OCI-LY3 (cell line): ENCODE measurements around the gene HOXD8.

ENCODE experiments used
- H2AFZ ChIP-seq: fragments of 200-600, 300-600 bp; shearing (Covaris generic); 2 replicates; pipeline ENCODE4 v1.6.0; 2014; ENCODE audit warnings: antibody characterized with exemption, low read depth, low read length
- H3K27ac ChIP-seq: fragments of 200-600, 300-600 bp; sonication (generic); 2 replicates; pipeline ENCODE4 v1.5.1; 2014; ENCODE audit warnings: mild to moderate bottlenecking, low read length, moderate library complexity, mixed read lengths
- H3K27me3 ChIP-seq: fragments of 200-600, 300-600 bp; sonication (generic); 2 replicates; pipeline ENCODE4 v1.6.1; 2014; ENCODE audit warnings: low read depth, low read length, mixed read lengths
- H3K36me3 ChIP-seq: fragments of 200-600, 300-600 bp; sonication (generic); replicated peaks from 2 replicates; pipeline ENCODE3; 2014; ENCODE audit warnings: low read depth, low read length, mixed read lengths
- H3K4me1 ChIP-seq: fragments of 300-600, 200-600 bp; sonication (generic); 2 replicates; pipeline ENCODE4 v1.6.1; 2014; ENCODE audit warnings: low read length, mixed read lengths
- H3K4me2 ChIP-seq: fragments of 200-600, 300-600 bp; sonication (generic); 2 replicates; pipeline ENCODE4 v1.6.1; 2014; ENCODE audit warnings: low read length, mixed read lengths
- H3K4me3 ChIP-seq: fragments of 300-600, 200-600 bp; sonication (generic); 2 replicates; pipeline ENCODE4 v1.5.1; 2014; ENCODE audit warnings: antibody characterized with exemption, mild to moderate bottlenecking, low read length, moderate library complexity
- H3K79me2 ChIP-seq: fragments of 300-600, 200-600 bp; shearing (Covaris generic); 2 replicates; pipeline ENCODE4 v1.6.1; 2014; ENCODE audit warnings: mild to moderate bottlenecking, low read length, mixed read lengths
- H3K9ac ChIP-seq: fragments of 300-600, 200-600 bp; shearing (Covaris generic); 2 replicates; pipeline ENCODE4 v1.6.0; 2014; ENCODE audit warnings: mild to moderate bottlenecking, low read length, moderate library complexity
- H3K9me3 ChIP-seq: fragments of 200-600, 300-600 bp; shearing (Covaris generic); 2 replicates; pipeline ENCODE4 v1.6.1; 2014; ENCODE audit warnings: low read length, mixed read lengths; ENCODE audit not compliant: insufficient read depth
- H4K20me1 ChIP-seq: fragments of 200-600, 300-600 bp; sonication (generic); 2 replicates; pipeline ENCODE4 v1.6.1; 2016; ENCODE audit warnings: low read length, mixed read lengths; ENCODE audit not compliant: insufficient read depth
- CTCF ChIP-seq: fragments of 200-600, 300-600 bp; sonication (generic); IDR thresholded peaks from 2 replicates; pipeline ENCODE4 v1.5.1; 2014; ENCODE audit warnings: antibody characterized with exemption, low read length, low read depth
- EZH2phosphoT487 ChIP-seq: fragments of 200-600 bp; shearing (Covaris generic); IDR thresholded peaks from 2 replicates; pipeline ENCODE4 v1.6.1; 2018; ENCODE audit warnings: antibody characterized with exemption, mixed run types, low read depth

Gene HOXD8

GRCh38 chr2:176101842-176102241 is 27.7 kb upstream of the HOXD8 start:
- H3K27ac ChIP-seq: no peak overlapping the region
- TF ChIP-seq CTCF: no peak
- no peak for TF ChIP-seq EZH2phosphoT487
- no peaks in the 10 kb centered on the region for H3K79me2 ChIP-seq
- no peaks in the 10 kb centered on the region for H4K20me1 ChIP-seq
- H3K4me1 ChIP-seq: peaks cover 16% of the 10 kb centered on the region
- H3K9me3 ChIP-seq: no peaks in the 10 kb centered on the region
- no peak overlapping the region for H2AFZ ChIP-seq
- no peaks in the 10 kb centered on the region for H3K36me3 ChIP-seq
- no peak overlapping the region for H3K4me3 ChIP-seq
- no peak overlapping the region for H3K9ac ChIP-seq
- no peaks in the 10 kb centered on the region for H3K27me3 ChIP-seq
- H3K4me2 ChIP-seq: no peak overlapping the region

- no peaks in the 10 kb centered on the region for H3K36me3 ChIP-seq
- H3K27ac ChIP-seq: no peak overlapping the region
- H3K9ac ChIP-seq: no peak overlapping the region
- no peak overlapping the region for H3K4me3 ChIP-seq
- TF ChIP-seq CTCF: no peak
- TF ChIP-seq EZH2phosphoT487: no peak
- no peaks in the 10 kb centered on the region for H4K20me1 ChIP-seq
- no peak overlapping the region for H3K4me2 ChIP-seq
- no peaks in the 10 kb centered on the region for H3K27me3 ChIP-seq
- H2AFZ ChIP-seq: no peak overlapping the region
- no peaks in the 10 kb centered on the region for H3K9me3 ChIP-seq
- H3K79me2 ChIP-seq: no peaks in the 10 kb centered on the region
- H3K4me1 ChIP-seq: peaks cover 18% of the 10 kb centered on the region
These were observed 27.1 kb upstream of the HOXD8 start for GRCh38 chr2:176102309-176102866.

- TF ChIP-seq CTCF (no peak), EZH2phosphoT487 (no peak)
These were observed 26.3 kb upstream of the HOXD8 start for GRCh38 chr2:176103194-176103593.

GRCh38 chr2:176103742-176104315 is 25.7 kb upstream of the HOXD8 start:
- Histone ChIP-seq H2AFZ (no peak overlapping the region), H3K9ac (no peak overlapping the region), H3K4me1 (peaks cover 13% of the 10 kb centered on the region), H3K9me3 (no peaks in the 10 kb centered on the region), H3K4me3 (no peak overlapping the region), H3K27ac (no peak overlapping the region), H3K36me3 (no peaks in the 10 kb centered on the region), H4K20me1 (no peaks in the 10 kb centered on the region), H3K79me2 (no peaks in the 10 kb centered on the region), H3K4me2 (peak overlapping the region; percentile 11; the same call in 1 of the 2 replicates), H3K27me3 (no peaks in the 10 kb centered on the region)
- TF ChIP-seq CTCF: no peak
- TF ChIP-seq EZH2phosphoT487: no peak

More at GRCh38 chr2:176103194-176103593, 26.3 kb upstream of the HOXD8 start:
- Histone ChIP-seq H4K20me1 (no peaks in the 10 kb centered on the region), H3K4me1 (peaks cover 13% of the 10 kb centered on the region), H3K4me2 (no peak overlapping the region), H3K36me3 (no peaks in the 10 kb centered on the region), H3K9me3 (no peaks in the 10 kb centered on the region), H3K79me2 (no peaks in the 10 kb centered on the region), H3K4me3 (no peak overlapping the region), H2AFZ (no peak overlapping the region), H3K9ac (no peak overlapping the region), H3K27me3 (no peaks in the 10 kb centered on the region), H3K27ac (no peak overlapping the region)
